Upper lobe of left lung (tissue), 4 donors: Measurements from ENCODE around the gene SAFB.

Experiments used
- EP300 ChIP-seq, 4 donors: sonication (generic); formaldehyde crosslinking; IDR thresholded peaks; one replicate each; pipeline ENCODE4 v1.5.1; 2017; ENCODE audit warnings: antibody characterized with exemption in 4 of 4, control low read depth in 2 of 4
- POLR2A ChIP-seq, 4 donors: fragments of 450-650 bp; IDR thresholded peaks; one replicate each; pipeline ENCODE4 v1.5.1; 2016 to 2017; ENCODE audit warnings: antibody characterized with exemption in 4 of 4, mild to moderate bottlenecking in 2 of 4
- POLR2AphosphoS5 ChIP-seq, 2 donors: sonication (generic); formaldehyde crosslinking; IDR thresholded peaks; one replicate each; pipeline ENCODE4 v1.5.1; 2017; ENCODE audit warnings: antibody characterized with exemption in 2 of 2
- TF ChIP-seq, protein P1 (sequence below), 6 experiments: fragments of 450-650 bp in 4 of 6; fragments of 200-600 bp in 2 of 6; sonication (generic) in 2 of 6; IDR thresholded peaks; one replicate each; pipeline ENCODE4 v1.5.1; 2016 to 2019; ENCODE audit warnings: antibody characterized with exemption in 6 of 6

DNA sequence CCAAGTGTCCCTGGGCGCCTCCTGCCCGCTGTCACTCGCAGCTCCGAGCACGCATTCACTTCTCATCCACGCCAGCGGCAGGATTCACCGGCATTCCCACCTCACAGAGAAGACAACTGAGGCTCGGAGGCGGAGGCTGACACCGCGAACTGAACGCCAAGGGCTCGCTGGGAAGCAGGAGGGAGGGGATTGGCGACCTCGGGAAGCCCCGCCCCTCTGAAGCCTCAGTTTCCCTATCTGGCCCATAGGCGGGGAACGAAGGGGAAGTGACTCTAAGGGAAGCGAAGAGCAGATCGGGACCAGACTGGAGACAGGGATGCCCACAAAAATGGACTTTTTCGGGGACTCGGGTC is 57.2 kb downstream of the SAFB start:
- TF ChIP-seq POLR2A (IDR thresholded peaks at IDR 0.05) (peak in 1 of 4 donors; percentile 32), EP300 (IDR thresholded peaks at IDR 0.05) (no peak), POLR2AphosphoS5 (IDR thresholded peaks at IDR 0.05) (no peak)
- TF ChIP-seq, protein P1, sequence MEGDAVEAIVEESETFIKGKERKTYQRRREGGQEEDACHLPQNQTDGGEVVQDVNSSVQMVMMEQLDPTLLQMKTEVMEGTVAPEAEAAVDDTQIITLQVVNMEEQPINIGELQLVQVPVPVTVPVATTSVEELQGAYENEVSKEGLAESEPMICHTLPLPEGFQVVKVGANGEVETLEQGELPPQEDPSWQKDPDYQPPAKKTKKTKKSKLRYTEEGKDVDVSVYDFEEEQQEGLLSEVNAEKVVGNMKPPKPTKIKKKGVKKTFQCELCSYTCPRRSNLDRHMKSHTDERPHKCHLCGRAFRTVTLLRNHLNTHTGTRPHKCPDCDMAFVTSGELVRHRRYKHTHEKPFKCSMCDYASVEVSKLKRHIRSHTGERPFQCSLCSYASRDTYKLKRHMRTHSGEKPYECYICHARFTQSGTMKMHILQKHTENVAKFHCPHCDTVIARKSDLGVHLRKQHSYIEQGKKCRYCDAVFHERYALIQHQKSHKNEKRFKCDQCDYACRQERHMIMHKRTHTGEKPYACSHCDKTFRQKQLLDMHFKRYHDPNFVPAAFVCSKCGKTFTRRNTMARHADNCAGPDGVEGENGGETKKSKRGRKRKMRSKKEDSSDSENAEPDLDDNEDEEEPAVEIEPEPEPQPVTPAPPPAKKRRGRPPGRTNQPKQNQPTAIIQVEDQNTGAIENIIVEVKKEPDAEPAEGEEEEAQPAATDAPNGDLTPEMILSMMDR (IDR thresholded peaks at IDR 0.05), result peak in 2 of 6 experiments; percentile 9 to 25
